NCI-H446 (cell line): Measurements from ENCODE around the gene COL4A1.

ENCODE experiments used
- DNase-seq, 2 experiments: peaks; one replicate each; lab custom pipeline; 2025; lab: John Stamatoyannopoulos, UW

The COL4A1 gene

GRCh38 chr13:110166598-110166997, 140.4 kb downstream of the COL4A1 start:
- no peak for DNase-seq

GRCh38 chr13:110164706-110165105, 142.3 kb downstream of the COL4A1 start:
- no peak for DNase-seq

GRCh38 chr13:110162866-110163658, 143.9 kb downstream of the COL4A1 start:
- DNase-seq: no peak

- no peak for DNase-seq
Measured at GRCh38 chr13:110162053-110162452, 144.9 kb downstream of the COL4A1 start.

- DNase-seq: no peak
Measured at GRCh38 chr13:110161112-110161882, 145.7 kb downstream of the COL4A1 start.

- DNase-seq: no peak
Measured at GRCh38 chr13:110158226-110158625, 148.7 kb downstream of the COL4A1 start.

GRCh38 chr13:110157718-110158117, 149.2 kb downstream of the COL4A1 start:
- no peak for DNase-seq

GRCh38 chr13:110156301-110157049, 150.5 kb downstream of the COL4A1 start:
- no peak for DNase-seq

- no peak for DNase-seq
Measured at GRCh38 chr13:110155072-110155471, 151.9 kb downstream of the COL4A1 start.

- DNase-seq: no peak
Measured at GRCh38 chr13:110154410-110154933, 152.5 kb downstream of the COL4A1 start.

- no peak for DNase-seq
Measured at GRCh38 chr13:110152351-110152750, 154.6 kb downstream of the COL4A1 start.

GRCh38 chr13:110151462-110151861, 155.5 kb downstream of the COL4A1 start:
- DNase-seq: no peak

- no peak for DNase-seq
Measured at GRCh38 chr13:110150384-110151101, 156.4 kb downstream of the COL4A1 start.

- no peak for DNase-seq
Measured at GRCh38 chr13:110149036-110149435, 157.9 kb downstream of the COL4A1 start.

GRCh38 chr13:110140099-110140498, 166.9 kb downstream of the COL4A1 start:
- no peak for DNase-seq

- no peak for DNase-seq
Measured at GRCh38 chr13:110138700-110139036, 168.3 kb downstream of the COL4A1 start.

- no peak for DNase-seq
Measured at GRCh38 chr13:110138010-110138699, 168.8 kb downstream of the COL4A1 start.

GRCh38 chr13:110137680-110138009, 169.3 kb downstream of the COL4A1 start:
- no peak for DNase-seq

- DNase-seq: no peak
Measured at GRCh38 chr13:110136660-110137585, 170.0 kb downstream of the COL4A1 start.

- DNase-seq: no peak
Measured at GRCh38 chr13:110135977-110136597, 170.9 kb downstream of the COL4A1 start.
